Epidermal melanocyte (primary cell): Measurements from ENCODE around the gene FAR2.

Experiments
- DNase-seq: peaks from one replicate; pipeline ENCODE4 v3.0.0; 2011; ENCODE audit warnings: low spot score; ENCODE audit not compliant: insufficient read length

FAR2 gene

GRCh38 chr12:29201746-29202145, 52.7 kb downstream of the FAR2 start:
- no peak for DNase-seq

- no peak for DNase-seq
These were observed 55.4 kb downstream of the FAR2 start for GRCh38 chr12:29204521-29204920.

GRCh38 chr12:29207120-29207519, 58.0 kb downstream of the FAR2 start:
- DNase-seq: no peak

- no peak for DNase-seq
These were observed 59.0 kb downstream of the FAR2 start for GRCh38 chr12:29208060-29208459.

- no peak for DNase-seq
These were observed 60.0 kb downstream of the FAR2 start for GRCh38 chr12:29208936-29209701.

GRCh38 chr12:29211696-29212095, 62.6 kb downstream of the FAR2 start:
- no peak for DNase-seq

GRCh38 chr12:29212682-29213403, 63.8 kb downstream of the FAR2 start:
- DNase-seq: no peak

GRCh38 chr12:29216266-29216665, 67.2 kb downstream of the FAR2 start:
- DNase-seq: no peak

- no peak for DNase-seq
These were observed 67.9 kb downstream of the FAR2 start for GRCh38 chr12:29216797-29217575.

- DNase-seq: no peak
These were observed 71.7 kb downstream of the FAR2 start for GRCh38 chr12:29220632-29221336.

- no peak for DNase-seq
These were observed 73.1 kb downstream of the FAR2 start for GRCh38 chr12:29222200-29222599.

GRCh38 chr12:29223426-29223825, 74.3 kb downstream of the FAR2 start:
- DNase-seq: no peak

- no peak for DNase-seq
These were observed 75.0 kb downstream of the FAR2 start for GRCh38 chr12:29223956-29224543.

- no peak for DNase-seq
These were observed 75.5 kb downstream of the FAR2 start for GRCh38 chr12:29224572-29224971.

GRCh38 chr12:29225834-29226233, 76.8 kb downstream of the FAR2 start:
- no peak for DNase-seq

- DNase-seq: no peak
These were observed 77.5 kb downstream of the FAR2 start for GRCh38 chr12:29226616-29227015.

- no peak for DNase-seq
These were observed 79.5 kb downstream of the FAR2 start for GRCh38 chr12:29228474-29229157.

GRCh38 chr12:29229158-29229505, 80.1 kb downstream of the FAR2 start:
- DNase-seq: no peak

GRCh38 chr12:29229937-29230336, 80.9 kb downstream of the FAR2 start:
- no peak for DNase-seq

GRCh38 chr12:29230800-29231560, 81.9 kb downstream of the FAR2 start:
- DNase-seq: no peak
